ENCODE data around the gene RELL2. TPM values are rescaled to one million over a fixed set of nuclear protein-coding genes. Genes with fewer than 3 reads are reported as not detected.

Gene RELL2
- total RNA-seq, 6 donors from 2014 or later = 2.6 to 9.4 (median 6.5) TPM

- H3K4me1 ChIP-seq = peaks cover 5 to 14% (median 13%) of the 10 kb centered on the region in 4 donors
- no peak for DNase-seq
- H3K27ac ChIP-seq = peak overlapping the region; percentile 19 to 78 (median 73)
- TF ChIP-seq EP300 (IDR thresholded peaks at IDR 0.05) = no peak
- TF ChIP-seq POLR2A (IDR thresholded peaks at IDR 0.05) = no peak
- TF ChIP-seq POLR2AphosphoS5 (IDR thresholded peaks at IDR 0.05) = no peak
- no peak for TF ChIP-seq CTCF (IDR thresholded peaks at IDR 0.05)
- H3K36me3 ChIP-seq = peaks cover 0 to 43% (median 32%) of the 10 kb centered on the region in 4 donors
- H3K27me3 ChIP-seq = no peaks in the 10 kb centered on the region
- WGBS, 2 donors = 55 to 60% methylated on average over 9 of the region's 9 CpGs
- H3K4me3 ChIP-seq = peak overlapping the region; percentile 46 to 71 (median 60)
- no peaks in the 10 kb centered on the region for H3K9me3 ChIP-seq
- ATAC-seq (ENCODE audit: low FRiP score in 2 of 2) = no peak
Observed at GRCh38 chr5:141651728-141652105, 14.9 kb downstream of the RELL2 start.

- TF ChIP-seq POLR2A (IDR thresholded peaks at IDR 0.05) (no peak), CTCF (IDR thresholded peaks at IDR 0.05) (no peak), POLR2AphosphoS5 (IDR thresholded peaks at IDR 0.05) (no peak), EP300 (IDR thresholded peaks at IDR 0.05) (no peak)
- Histone ChIP-seq H3K27ac (no peak overlapping the region), H3K9me3 (no peaks in the 10 kb centered on the region), H3K36me3 (peaks cover 0 to 58% (median 30%) of the 10 kb centered on the region in 4 donors), H3K4me1 (peaks cover 5 to 14% (median 13%) of the 10 kb centered on the region in 4 donors), H3K27me3 (no peaks in the 10 kb centered on the region), H3K4me3 (no peak overlapping the region)
- 29 to 81% methylated on average over 1 to 2 of the region's 2 CpGs for WGBS, 2 donors
- DNase-seq (no peak), ATAC-seq (ENCODE audit: low FRiP score in 2 of 2) (no peak)
Observed at GRCh38 chr5:141654298-141654697, 17.5 kb downstream of the RELL2 start.

GRCh38 chr5:141655020-141655419, 18.2 kb downstream of the RELL2 start:
- no peak for DNase-seq
- peaks cover 0 to 65% (median 32%) of the 10 kb centered on the region in 4 donors for H3K36me3 ChIP-seq
- no peak for ATAC-seq (ENCODE audit: low FRiP score in 2 of 2)
- no peaks in the 10 kb centered on the region for H3K9me3 ChIP-seq
- H3K4me1 ChIP-seq = peaks cover 5 to 14% (median 13%) of the 10 kb centered on the region in 4 donors
- TF ChIP-seq EP300 (IDR thresholded peaks at IDR 0.05) (no peak), POLR2A (IDR thresholded peaks at IDR 0.05) (no peak), CTCF (IDR thresholded peaks at IDR 0.05) (no peak), POLR2AphosphoS5 (IDR thresholded peaks at IDR 0.05) (no peak)
- H3K4me3 ChIP-seq = no peak overlapping the region
- no peak overlapping the region for H3K27ac ChIP-seq
- no peaks in the 10 kb centered on the region for H3K27me3 ChIP-seq
- 87 to 89% methylated on average over 7 of the region's 7 CpGs for WGBS, 2 donors

- H3K4me3 ChIP-seq = no peak overlapping the region
- peaks cover 0 to 5% (median 5%) of the 10 kb centered on the region in 4 donors for H3K4me1 ChIP-seq
- DNase-seq (peak in 1 of 2 donors; percentile 37), ATAC-seq (ENCODE audit: low FRiP score in 2 of 2) (no peak)
- TF ChIP-seq POLR2A (IDR thresholded peaks at IDR 0.05) = no peak
- no peak for TF ChIP-seq POLR2AphosphoS5 (IDR thresholded peaks at IDR 0.05)
- TF ChIP-seq EP300 (IDR thresholded peaks at IDR 0.05) = no peak
- no peak for TF ChIP-seq CTCF (IDR thresholded peaks at IDR 0.05)
- peaks cover 0 to 73% (median 32%) of the 10 kb centered on the region in 4 donors for H3K36me3 ChIP-seq
- no peak overlapping the region for H3K27ac ChIP-seq
- H3K9me3 ChIP-seq = no peaks in the 10 kb centered on the region
- WGBS, 2 donors = 93 to 97% methylated on average over 9 of the region's 9 CpGs
- H3K27me3 ChIP-seq = no peaks in the 10 kb centered on the region
Observed at GRCh38 chr5:141656396-141656795, 19.6 kb downstream of the RELL2 start.

GRCh38 chr5:141657404-141657803, 20.6 kb downstream of the RELL2 start:
- Histone ChIP-seq H3K4me1 (no peaks in the 10 kb centered on the region), H3K4me3 (no peak overlapping the region), H3K27ac (no peak overlapping the region), H3K9me3 (no peaks in the 10 kb centered on the region), H3K27me3 (no peaks in the 10 kb centered on the region), H3K36me3 (peaks cover 0 to 83% (median 32%) of the 10 kb centered on the region in 4 donors)
- WGBS, 2 donors = 94 to 98% methylated on average over 1 of the region's 1 CpG
- DNase-seq (no peak), ATAC-seq (ENCODE audit: low FRiP score in 2 of 2) (no peak)
- TF ChIP-seq CTCF (IDR thresholded peaks at IDR 0.05) (no peak), POLR2AphosphoS5 (IDR thresholded peaks at IDR 0.05) (no peak), POLR2A (IDR thresholded peaks at IDR 0.05) (no peak), EP300 (IDR thresholded peaks at IDR 0.05) (no peak)
